Germinal center (tissue), 1 donor: ENCODE results near the gene TANK.
"Not testable (repeated sequence)": the region's sequence is repeated elsewhere in the genome, so short reads cannot be mapped to it uniquely, and the experiment has no call there.

Source experiments
- DNase-seq: peaks from one replicate; pipeline ENCODE4 v3.0.0; 2012; ENCODE audit warnings: mixed read lengths, low spot score

TANK gene, protein sequence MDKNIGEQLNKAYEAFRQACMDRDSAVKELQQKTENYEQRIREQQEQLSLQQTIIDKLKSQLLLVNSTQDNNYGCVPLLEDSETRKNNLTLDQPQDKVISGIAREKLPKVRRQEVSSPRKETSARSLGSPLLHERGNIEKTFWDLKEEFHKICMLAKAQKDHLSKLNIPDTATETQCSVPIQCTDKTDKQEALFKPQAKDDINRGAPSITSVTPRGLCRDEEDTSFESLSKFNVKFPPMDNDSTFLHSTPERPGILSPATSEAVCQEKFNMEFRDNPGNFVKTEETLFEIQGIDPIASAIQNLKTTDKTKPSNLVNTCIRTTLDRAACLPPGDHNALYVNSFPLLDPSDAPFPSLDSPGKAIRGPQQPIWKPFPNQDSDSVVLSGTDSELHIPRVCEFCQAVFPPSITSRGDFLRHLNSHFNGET

GRCh38 chr2:161160226-161161073 is at the start of gene TANK:
TSS of gene TANK (plus strand) at chr2:161160428. CDS start at chr2:161179663, 19,235 bp downstream.
- DNase-seq, result peak; percentile 94

- no peak for DNase-seq
Observed at GRCh38 chr2:161111531-161111930, 48.7 kb upstream of the TANK start.

GRCh38 chr2:161112908-161113307 is 47.3 kb upstream of the TANK start:
- no peak for DNase-seq

DNA sequence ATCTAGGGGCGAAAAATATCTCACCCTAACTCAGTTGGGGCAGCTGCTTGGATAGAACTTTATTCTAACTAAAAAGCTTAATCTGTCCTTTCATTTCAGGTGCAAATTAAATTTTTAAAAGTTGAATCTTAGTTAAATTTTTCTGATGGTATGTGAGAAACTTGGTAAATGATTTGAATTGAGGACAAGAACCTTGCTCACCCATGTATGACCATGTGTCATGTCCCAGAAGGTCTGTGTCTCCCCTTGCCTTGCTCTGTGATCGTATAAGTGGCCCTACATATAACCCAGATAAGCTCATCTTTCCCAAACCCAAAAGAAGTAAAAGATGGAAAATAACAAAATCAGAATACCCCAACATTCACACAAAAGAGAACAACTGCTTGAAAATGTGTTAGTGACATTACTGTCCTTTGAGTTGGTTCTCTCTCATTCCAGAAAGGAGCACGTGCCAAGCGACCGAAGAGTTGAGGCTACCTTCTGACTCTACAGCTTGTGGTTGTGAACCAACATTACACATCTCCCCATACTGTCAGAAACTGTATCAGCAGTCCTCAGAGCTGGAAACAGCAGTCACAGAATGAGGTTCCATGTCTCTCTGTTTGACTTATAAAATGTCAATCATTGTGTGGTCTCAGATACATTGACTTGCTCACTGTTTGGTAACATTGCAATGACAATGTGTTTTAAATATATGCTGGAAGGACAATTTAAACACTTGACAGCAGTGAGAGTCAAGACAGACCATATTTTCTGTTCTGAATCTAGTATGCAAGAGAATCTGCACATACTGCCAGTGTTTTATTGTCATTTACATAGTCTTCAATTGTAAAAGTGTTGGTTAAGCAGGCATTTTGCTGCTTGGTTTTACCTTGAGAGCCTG is 46.3 kb upstream of the TANK start:
- no peak for DNase-seq

DNA sequence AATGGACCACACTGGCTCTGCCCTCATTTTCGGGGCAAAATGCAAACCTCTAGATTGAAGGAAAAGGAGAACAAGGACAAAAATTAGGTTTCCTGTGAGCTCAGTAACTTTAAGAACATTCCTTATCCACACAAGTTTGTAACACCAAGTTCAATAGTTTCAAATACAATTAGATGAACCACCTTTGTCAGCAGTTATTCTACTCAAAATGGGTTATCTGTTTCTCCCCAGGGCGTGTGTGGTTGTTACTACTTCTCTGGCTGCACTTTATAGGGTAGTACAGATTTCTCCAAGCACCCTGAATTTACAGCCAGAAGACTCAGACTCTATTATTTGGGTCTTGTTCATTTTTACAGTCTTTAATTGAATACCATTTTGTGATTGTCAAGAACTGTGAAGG is 45.0 kb upstream of the TANK start:
- DNase-seq, result no peak

DNA sequence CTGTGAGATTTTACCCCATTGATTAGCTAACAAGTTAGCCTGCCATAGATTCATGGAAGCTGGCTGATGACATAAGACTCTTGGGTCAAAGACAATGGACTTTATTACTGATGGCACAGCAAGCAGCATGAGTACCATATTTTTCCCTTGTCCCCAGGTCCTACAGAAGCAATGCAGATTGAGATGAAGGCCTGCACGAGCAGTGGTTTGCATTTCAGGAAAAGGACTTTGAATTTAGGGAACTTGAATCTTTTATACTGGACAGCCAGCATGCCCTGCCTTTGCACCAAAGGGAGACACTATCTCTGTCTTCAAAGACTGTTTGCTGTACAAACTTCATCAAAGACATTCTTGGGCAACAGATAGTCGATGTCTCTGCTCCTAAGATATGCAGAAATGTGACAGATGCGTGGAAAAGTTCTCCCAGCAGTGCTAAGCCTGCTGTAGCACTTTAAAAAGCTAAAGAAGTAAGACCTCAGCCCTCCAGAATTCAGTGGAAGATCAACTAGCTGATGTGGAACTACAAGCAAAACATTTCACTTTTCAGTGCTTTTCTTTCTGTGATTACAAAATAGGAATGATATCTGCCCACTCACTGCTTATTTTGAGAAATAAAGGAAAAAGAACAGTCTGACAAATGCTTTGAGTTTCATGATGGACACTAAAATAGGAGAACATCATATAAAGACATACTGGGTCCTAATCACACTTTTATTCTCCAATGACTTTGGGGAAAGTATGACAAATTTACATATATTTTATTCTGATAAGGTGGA is 44.4 kb upstream of the TANK start:
- DNase-seq, result no peak

DNA sequence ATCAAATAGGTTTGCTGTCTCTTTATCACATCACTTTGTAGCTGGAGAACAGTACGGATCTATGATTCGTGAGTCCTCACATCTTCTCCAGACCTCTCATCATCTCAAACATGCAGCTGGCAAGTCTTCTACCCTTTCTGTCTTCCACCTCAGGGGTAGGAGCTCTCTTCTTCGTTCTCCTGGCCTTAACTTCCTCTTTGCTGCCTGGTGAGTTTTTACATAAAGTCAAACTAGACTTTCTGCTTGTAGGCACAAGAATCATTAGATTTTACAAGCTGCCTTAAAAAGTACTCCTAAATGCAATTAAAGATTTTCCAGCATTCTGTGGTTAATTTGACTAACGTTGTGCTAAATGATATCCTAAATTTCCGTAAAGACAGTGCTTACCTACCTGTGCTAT is 43.7 kb upstream of the TANK start:
- peak; percentile 28 for DNase-seq

DNA sequence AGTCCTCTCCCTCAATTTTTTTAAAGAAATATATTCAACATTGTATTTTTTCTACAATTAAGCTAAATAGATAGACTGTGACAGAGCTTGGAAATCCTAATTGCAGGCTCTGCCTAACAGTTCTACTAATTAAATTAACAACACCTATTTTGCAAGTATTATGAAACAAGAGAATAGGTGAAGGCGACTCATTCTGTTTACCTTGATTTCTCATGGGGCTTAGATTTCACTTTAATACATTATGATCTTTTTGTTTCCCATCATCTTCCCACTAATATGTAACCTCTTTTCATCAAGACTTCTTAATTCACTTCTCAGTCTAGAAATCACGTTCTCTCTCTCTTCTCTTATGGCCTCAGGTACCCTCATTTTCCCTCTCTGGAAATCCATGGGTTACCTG is 42.7 kb upstream of the TANK start:
- DNase-seq, result no peak

- DNase-seq, result no peak
Observed at GRCh38 chr2:161118722-161119121, 41.5 kb upstream of the TANK start.

- DNase-seq, result no peak
Observed at GRCh38 chr2:161119483-161119882, 40.7 kb upstream of the TANK start.

DNA sequence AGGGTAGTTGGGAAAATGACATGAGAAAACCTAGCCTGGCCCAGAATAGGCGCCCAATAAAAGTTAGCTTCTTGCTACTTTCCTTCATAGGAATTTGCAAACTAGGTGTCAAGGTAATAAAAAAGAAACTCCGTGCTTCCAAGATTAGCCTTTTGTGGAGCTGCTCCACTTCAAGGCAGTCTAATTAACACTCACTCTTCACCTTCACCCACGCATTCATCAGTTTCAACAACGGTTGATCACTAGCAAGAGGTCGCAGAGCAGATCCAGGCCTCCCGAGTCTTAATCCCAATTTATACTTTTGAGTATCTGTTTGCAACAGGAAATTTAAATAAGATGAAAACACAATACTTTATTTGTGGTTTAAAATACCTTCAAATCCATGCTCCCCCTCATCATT is 39.5 kb upstream of the TANK start:
- DNase-seq, result no peak

DNA sequence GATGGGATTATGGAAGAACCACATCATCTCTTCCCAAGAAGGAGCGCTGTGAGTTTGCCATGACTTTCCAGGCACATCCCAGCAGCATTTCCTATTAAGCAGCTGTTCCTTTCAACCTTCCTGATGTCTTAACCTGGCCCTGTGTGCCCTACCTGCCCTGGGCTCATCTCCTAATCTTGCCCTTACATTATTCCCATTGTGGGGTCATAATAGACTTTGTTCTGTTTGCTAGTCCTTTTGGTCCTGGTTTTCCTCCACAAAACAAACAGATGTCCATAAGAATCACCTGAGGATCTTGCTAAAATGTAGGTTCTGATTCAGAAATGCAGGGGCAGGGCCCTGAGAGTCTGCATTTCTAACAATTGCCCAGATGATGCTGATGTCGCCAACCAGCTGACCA is 38.6 kb upstream of the TANK start:
- DNase-seq, result no peak

DNA sequence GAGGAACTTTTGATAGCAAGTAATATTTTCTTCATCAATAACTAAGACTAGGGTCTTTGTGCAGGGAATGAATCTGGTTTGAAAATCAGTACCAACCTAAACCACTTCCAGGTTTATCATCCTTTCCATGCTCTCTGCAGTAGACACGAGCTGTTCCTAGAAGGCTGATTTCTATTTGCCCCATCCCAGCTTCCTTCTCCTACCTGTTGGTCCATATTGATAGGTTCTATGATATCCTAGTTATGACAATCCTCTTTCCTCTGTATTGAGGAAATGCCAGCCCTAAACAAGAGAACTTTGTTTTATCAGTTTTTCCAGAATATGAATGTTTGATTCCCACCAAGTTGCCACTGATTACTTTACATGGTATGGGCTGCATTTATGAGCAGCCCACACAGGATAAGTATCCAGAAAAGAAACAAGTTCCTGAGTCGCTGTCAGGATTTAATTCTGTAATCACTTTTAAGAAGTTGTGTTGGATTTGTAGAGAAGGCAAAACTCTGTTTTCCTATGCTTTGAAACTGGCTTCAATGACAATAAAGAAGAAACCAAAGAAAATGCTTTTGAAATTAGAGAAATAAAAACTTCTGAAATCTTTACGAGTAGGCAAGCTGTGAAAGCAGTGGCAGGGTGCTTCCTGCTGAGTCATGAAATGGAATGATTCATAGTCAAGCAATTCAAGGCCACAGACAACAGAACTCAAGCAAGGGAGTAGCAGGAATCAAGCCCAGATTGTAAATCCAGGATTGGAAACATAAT is 37.3 kb upstream of the TANK start:
- no peak for DNase-seq

- DNase-seq, result no peak
Observed at GRCh38 chr2:161123531-161124030, 36.6 kb upstream of the TANK start.

DNA sequence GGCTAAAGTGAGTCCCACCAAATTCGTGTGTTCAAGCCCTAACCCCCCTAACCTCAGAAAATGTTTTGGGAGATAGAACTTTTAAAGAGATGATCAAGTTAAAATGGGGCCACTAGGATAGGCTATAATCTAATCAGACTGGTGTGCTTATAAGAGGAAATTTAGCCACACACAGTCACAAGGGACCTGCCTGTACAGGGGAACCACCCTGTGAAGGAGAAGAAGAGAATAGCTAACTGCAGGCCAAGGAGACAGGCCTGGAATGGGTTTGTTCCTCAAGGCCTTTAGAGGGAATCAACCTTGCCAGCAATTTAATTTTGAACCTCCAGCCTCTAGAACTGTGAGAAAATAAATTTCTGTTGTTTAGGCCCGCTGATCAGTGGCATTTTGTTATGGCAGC is 36.0 kb upstream of the TANK start:
- DNase-seq, result no peak

GRCh38 chr2:161128885-161129284 is 31.3 kb upstream of the TANK start:
- no peak for DNase-seq

DNA sequence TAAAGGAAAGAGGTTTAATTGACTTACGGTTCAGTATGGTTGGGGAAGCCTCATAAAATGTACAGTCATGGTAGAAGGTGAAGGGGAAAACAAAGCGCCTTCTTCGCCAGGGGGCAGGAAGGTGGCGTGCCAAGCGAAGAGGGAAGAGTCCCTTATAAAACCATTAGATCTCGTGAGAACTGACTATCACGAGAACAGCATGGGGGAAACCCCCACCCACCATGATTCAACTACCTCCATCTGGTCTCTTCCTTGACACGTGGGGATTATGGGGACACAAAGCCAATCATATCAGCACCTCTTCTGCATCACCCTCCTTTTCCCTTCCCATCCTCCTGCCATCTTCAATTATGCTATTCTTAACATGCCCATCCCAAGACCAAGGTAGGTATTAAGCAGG is 29.9 kb upstream of the TANK start:
- DNase-seq, result no peak

DNA sequence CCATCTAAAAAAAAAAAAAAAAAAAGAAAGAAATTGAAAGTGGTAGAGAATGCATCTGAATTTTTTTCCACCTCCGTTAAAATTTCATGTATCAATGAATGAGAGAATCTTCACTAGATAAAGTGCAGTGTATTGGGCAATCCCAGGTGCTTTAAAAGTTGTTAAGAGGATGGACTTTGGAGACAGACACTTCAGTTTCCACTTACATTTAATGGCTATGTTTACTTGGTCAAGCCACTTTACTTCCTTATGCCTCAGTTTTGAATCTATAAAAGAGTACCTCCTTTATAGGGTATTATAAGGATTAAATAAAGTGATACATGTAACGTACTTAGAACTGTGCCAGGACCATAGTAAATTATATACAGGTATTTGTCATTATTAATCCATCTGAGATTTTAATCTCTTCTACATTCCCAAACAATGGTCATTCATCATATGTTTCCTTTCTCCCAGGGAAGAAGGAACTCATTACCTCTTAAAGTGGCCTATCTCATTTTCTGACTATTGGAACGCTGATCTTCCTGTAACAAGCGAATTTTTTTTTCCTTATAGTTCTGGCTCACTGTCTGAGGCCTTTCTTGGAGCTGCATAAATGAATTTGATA is 29.1 kb upstream of the TANK start:
- no peak for DNase-seq

DNA sequence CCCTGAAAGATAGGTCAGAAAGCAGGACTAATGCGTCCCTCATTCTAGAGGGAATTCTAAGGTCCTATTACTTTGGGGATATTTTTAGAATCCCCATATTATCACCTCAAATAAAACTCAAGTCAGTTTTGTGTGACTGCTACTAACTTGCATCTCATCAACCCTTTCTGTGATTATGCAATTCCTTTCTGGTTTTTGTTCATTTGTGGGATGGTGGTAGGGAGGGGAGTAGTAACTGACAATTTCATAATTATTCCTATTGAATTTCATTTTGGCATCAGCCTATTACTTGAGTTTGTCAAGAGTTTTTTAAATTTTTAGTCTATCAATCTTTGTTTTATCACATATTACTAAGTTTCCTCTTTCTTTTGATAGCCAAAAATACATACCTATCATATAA is 28.4 kb upstream of the TANK start:
- no peak for DNase-seq

- not testable (repeated sequence) for DNase-seq
Observed at GRCh38 chr2:161132384-161132783, 27.8 kb upstream of the TANK start.
